GM12878 (cell line): ENCODE measurements around the gene CFAP74. TPM values are rescaled to one million over a fixed set of nuclear protein-coding genes. Genes with fewer than 3 reads are reported as not detected.

ENCODE experiments used
- ATAC-seq: fragments of 200-7000 bp; cut with Tn5 transposase; 3 replicates; pipeline ENCODE4 v1.9.1; 2020; ENCODE audit warnings: mild to moderate bottlenecking, moderate library complexity
- BruUV-seq: library from RNA; stranded (reverse); fragments of 400-500 nt; replicated peaks from 2 replicates; lab custom pipeline; 2021; lab: Mats Ljungman, UMichigan
- CTCF ChIA-PET: fragments of 300-600 bp; sonication (Branson Sonifier 250); formaldehyde crosslinking; extraction: SDS; loops from one replicate; lab custom pipeline; 2021; ENCODE audit warnings: inconsistent platforms; lab: Yijun Ruan, JAX
- POLR2A ChIA-PET: fragments of 350-600 bp; formaldehyde crosslinking; extraction: SDS; loops from one replicate; lab custom pipeline; 2021; ENCODE audit warnings: inconsistent platforms; lab: Charles Lee
- RAD21 ChIA-PET: fragments of 300-600 bp; sonication (Branson Sonifier 250); formaldehyde crosslinking; loops from one replicate; lab custom pipeline; 2023; ENCODE audit warnings: antibody characterized with exemption; ENCODE audit not compliant: unreplicated experiment; lab: Charles Lee
- SMC1A ChIA-PET: fragments of 300-600 bp; sonication (Branson Sonifier 250); formaldehyde crosslinking; loops from one replicate; lab custom pipeline; 2023; ENCODE audit not compliant: unreplicated experiment, uncharacterized antibody; lab: Charles Lee
- DNase-seq: peaks from one replicate; pipeline ENCODE4 v3.0.0-alpha.2; 2011; ENCODE audit warnings: low read depth, low spot score
- FAIRE-seq: peaks from 3 replicates; lab custom pipeline; 2011; peaks lifted over from hg19 to GRCh38; lab: Jason Lieb, UNC
- H2AFZ ChIP-seq: 2 replicates; pipeline ENCODE4 v1.6.0; 2011; ENCODE audit warnings: low read depth, low read length, control low read depth; ENCODE audit not compliant: control insufficient read depth
- H3K27ac ChIP-seq: 2 replicates; pipeline ENCODE4 v1.5.1; 2011; ENCODE audit warnings: control low read depth; ENCODE audit not compliant: control insufficient read depth, insufficient read depth
- H3K27me3 ChIP-seq, 2 experiments: replicated peaks in 1 of 2; 2 replicates each; pipeline versions ENCODE4 v1.6.0 to v1.6.1; 2011; ENCODE audit warnings: low read length in 1 of 2; ENCODE audit not compliant: control insufficient read depth in 2 of 2, insufficient read depth in 2 of 2
- H3K36me3 ChIP-seq, 2 experiments: 2 replicates each; pipeline ENCODE4 v1.5.1; 2011; ENCODE audit warnings: low read length in 1 of 2; ENCODE audit not compliant: control insufficient read depth in 2 of 2, insufficient read depth in 2 of 2
- H3K4me1 ChIP-seq: 2 replicates; pipeline ENCODE4 v1.6.1; 2011; ENCODE audit warnings: mild to moderate bottlenecking, low read length, moderate library complexity, mixed read lengths; ENCODE audit not compliant: control insufficient read depth, insufficient read depth
- H3K4me2 ChIP-seq: 2 replicates; pipeline ENCODE4 v1.6.0; 2011; ENCODE audit warnings: control low read depth; ENCODE audit not compliant: control insufficient read depth, insufficient read depth
- H3K4me3 ChIP-seq: fragments of 200-600 bp; sonication (generic); 2 replicates; pipeline ENCODE4 v1.5.1; 2016
- H3K79me2 ChIP-seq: 2 replicates; pipeline ENCODE4 v1.6.0; 2011; ENCODE audit warnings: low read length; ENCODE audit not compliant: control insufficient read depth, insufficient read depth
- H3K9ac ChIP-seq: 2 replicates; pipeline ENCODE4 v1.8.0; 2011; ENCODE audit warnings: low read length, control low read depth, mixed read lengths; ENCODE audit not compliant: control insufficient read depth, insufficient read depth
- H3K9me3 ChIP-seq: replicated peaks from 3 replicates; pipeline ENCODE4 v1.5.1; 2011; ENCODE audit warnings: mild to moderate bottlenecking, low read length; ENCODE audit not compliant: control insufficient read depth, insufficient read depth
- H4K20me1 ChIP-seq: 2 replicates; pipeline ENCODE4 v1.6.0; 2011; ENCODE audit not compliant: control insufficient read depth, insufficient read depth
- BMI1 ChIP-seq: fragments of 450-650 bp; IDR thresholded peaks from 2 replicates; pipeline ENCODE4 v1.6.1; 2016; ENCODE audit warnings: mild to moderate bottlenecking, moderate library complexity, borderline replicate concordance
- CREM ChIP-seq: IDR thresholded peaks from 2 replicates; pipeline ENCODE4 v1.6.1; 2014; ENCODE audit warnings: antibody characterized with exemption, low read depth
- WGBS: methylation state at CpG from one replicate; pipeline ENCODE4 v1.1.6; 2016; ENCODE audit warnings: low lambda C conversion rate; ENCODE audit not compliant: insufficient replicate concordance, insufficient coverage; ENCODE audit errors: missing lambda C conversion rate; 5-methylcytosine and 5-hydroxymethylcytosine counted together
- in situ Hi-C: fragments of 300-500 bp; cut with MboI; formaldehyde crosslinking; loops from 9 replicates; pipeline ENCODE4 v1.14.3; 2018; ENCODE audit warnings: mixed read lengths
- intact Hi-C: fragments of 100-400 bp; cut with micrococcal nuclease; formaldehyde crosslinking; loops from one replicate; pipeline ENCODE4 v1.14.2; 2022; ENCODE audit not compliant: unreplicated experiment
- polyA plus RNA-seq, 11 experiments: library from polyadenylated mRNA; depleted of rRNA in 4 of 11; unstranded in 6 of 11; stranded (reverse) in 5 of 11; fragments of >200 nt; fragmentation: Nextera tagmentation in 4 of 11; fragmentation: Illumina TruSeq in 1 of 11; extraction: Ambion mirVana in 4 of 11; extraction: Trizol in 1 of 11; gene quantifications; 1 replicate in 1 of 11; 2 replicates in 10 of 11; pipeline versions ENCODE4 v1.2.1 to v1.2.3, GENCODE V29; 2011 to 2016; ENCODE audit warnings: inconsistent platforms in 2 of 11, missing spikeins in 2 of 11, low read depth in 1 of 11
- total RNA-seq, 4 experiments: library from RNA; depleted of rRNA in 3 of 4; stranded (reverse); fragments of >200 nt in 3 of 4; fragmentation: Illumina TruSeq in 1 of 4; extraction: Trizol in 1 of 4; gene quantifications; 2 replicates each; pipeline versions ENCODE4 v1.2.1 to v1.2.3, GENCODE V29; 2013 to 2021
- TF ChIP-seq, protein P1 (sequence below): IDR thresholded peaks from 2 replicates; pipeline ENCODE4 v1.6.1; 2012; ENCODE audit warnings: low read depth, low read length, improper control_type of control experiment

CFAP74 gene
- total and polyA plus RNA-seq, 10 of the 15 experiments (the other 5 are each of a cell fraction or from before 2014, with no cell fraction given) = 0.01 TPM; not detected in 9

- no peak overlapping the region for H3K4me2 ChIP-seq
- ChIA-PET RAD21 (no interaction called here), CTCF (no interaction called here), SMC1A (no interaction called here), POLR2A (no interaction called here)
- no peaks in the 10 kb centered on the region for H3K79me2 ChIP-seq
- no TSS peak for BruUV-seq
- FAIRE-seq (no peak), ATAC-seq (no peak), DNase-seq (no peak)
- in situ Hi-C loops = loop anchor here (25.0 kb wide), 1 partner anchor 818 kb away; no protein-coding TSS in a partner anchor
- H4K20me1 ChIP-seq = no peaks in the 10 kb centered on the region
- H3K27me3 ChIP-seq = no peaks in the 10 kb centered on the region; a peak in 1 of 4 replicates
- WGBS = 29% methylated on average over 10 of the region's 10 CpGs
- H3K27ac ChIP-seq = no peak overlapping the region
- H3K4me1 ChIP-seq = no peaks in the 10 kb centered on the region
- no peak overlapping the region for H3K9ac ChIP-seq
- no peak overlapping the region for H2AFZ ChIP-seq
- TF ChIP-seq CREM = no peak
- no peaks in the 10 kb centered on the region for H3K36me3 ChIP-seq
- intact Hi-C loops = no loop called here
- H3K9me3 ChIP-seq = no peaks in the 10 kb centered on the region; the same call in 2 of the 3 replicates
- no peak overlapping the region for H3K4me3 ChIP-seq
These were observed 34.1 kb downstream of the CFAP74 start for GRCh38 chr1:1969505-1969900.

GRCh38 chr1:1968767-1969504, 34.6 kb downstream of the CFAP74 start:
- H3K79me2 ChIP-seq = no peaks in the 10 kb centered on the region
- ATAC-seq (no peak), DNase-seq (no peak), FAIRE-seq (no peak)
- RAD21 ChIA-PET = no interaction called here
- H4K20me1 ChIP-seq = no peaks in the 10 kb centered on the region
- no peaks in the 10 kb centered on the region for H3K36me3 ChIP-seq
- TF ChIP-seq, protein P1, sequence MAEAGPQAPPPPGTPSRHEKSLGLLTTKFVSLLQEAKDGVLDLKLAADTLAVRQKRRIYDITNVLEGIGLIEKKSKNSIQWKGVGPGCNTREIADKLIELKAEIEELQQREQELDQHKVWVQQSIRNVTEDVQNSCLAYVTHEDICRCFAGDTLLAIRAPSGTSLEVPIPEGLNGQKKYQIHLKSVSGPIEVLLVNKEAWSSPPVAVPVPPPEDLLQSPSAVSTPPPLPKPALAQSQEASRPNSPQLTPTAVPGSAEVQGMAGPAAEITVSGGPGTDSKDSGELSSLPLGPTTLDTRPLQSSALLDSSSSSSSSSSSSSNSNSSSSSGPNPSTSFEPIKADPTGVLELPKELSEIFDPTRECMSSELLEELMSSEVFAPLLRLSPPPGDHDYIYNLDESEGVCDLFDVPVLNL = no peak
- TF ChIP-seq BMI1 = no peak
- no peaks in the 10 kb centered on the region; the same call in 2 of the 3 replicates for H3K9me3 ChIP-seq
- SMC1A ChIA-PET = no interaction called here
- WGBS = 33% methylated on average over 12 of the region's 12 CpGs
- in situ Hi-C loops (loop anchor here (25.0 kb wide), 1 partner anchor 818 kb away; no protein-coding TSS in a partner anchor), intact Hi-C loops (no loop called here)
- BruUV-seq = no TSS peak
- no peak overlapping the region for H3K4me3 ChIP-seq
- POLR2A ChIA-PET = no interaction called here
- H3K27me3 ChIP-seq = no peaks in the 10 kb centered on the region; a peak in 1 of 4 replicates
- H2AFZ ChIP-seq = no peak overlapping the region
- H3K27ac ChIP-seq = no peak overlapping the region
- no peaks in the 10 kb centered on the region for H3K4me1 ChIP-seq
- no peak overlapping the region for H3K4me2 ChIP-seq
- CTCF ChIA-PET = no interaction called here
- no peak overlapping the region for H3K9ac ChIP-seq
